ENCODE results near the gene HNRNPM.

HNRNPM gene

DNA sequence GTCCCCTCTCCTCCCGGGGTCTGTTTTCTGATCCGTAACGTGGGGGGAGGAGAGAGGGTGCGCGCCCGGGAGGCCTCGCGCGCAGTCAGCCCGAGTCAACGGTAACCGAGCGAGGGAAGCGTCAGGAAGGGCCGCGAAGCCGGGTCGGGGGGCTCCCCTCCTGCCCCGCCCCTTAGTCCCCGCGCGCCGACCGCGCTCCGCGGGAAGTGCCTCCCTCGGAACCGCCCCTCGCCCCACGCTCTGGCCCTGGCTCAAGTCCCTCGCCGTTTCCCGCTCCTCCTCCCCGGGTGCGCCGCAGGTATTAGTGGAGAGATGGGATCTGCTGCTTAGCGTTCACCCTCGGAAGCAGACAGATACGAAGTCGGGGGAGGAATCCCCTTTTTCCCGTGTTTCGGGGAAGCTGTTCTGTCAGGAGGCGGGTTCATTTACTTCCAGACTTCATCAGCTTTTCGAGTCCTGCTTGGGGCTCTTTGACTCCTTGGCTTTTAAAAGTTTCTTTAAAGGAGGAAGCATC, 770 bp downstream of the HNRNPM start:
- Histone ChIP-seq H2AFZ (ENCODE audit: low read length) (no peak overlapping the region), H3K9me3 (ENCODE audit: insufficient read depth, low read depth, low read length) (no peaks in the 10 kb centered on the region), H3K27me3 (ENCODE audit: insufficient read depth, low read length, poor library complexity, severe bottlenecking) (peaks cover 10% of the 10 kb centered on the region), H3K4me1 (ENCODE audit: insufficient read depth, low read length, poor library complexity, severe bottlenecking) (peaks cover 30% of the 10 kb centered on the region), H4K20me1 (ENCODE audit: insufficient read depth, low read length, poor library complexity, severe bottlenecking) (peaks cover 51% of the 10 kb centered on the region), H3K4me2 (ENCODE audit: low read depth, low read length, poor library complexity, severe bottlenecking) (peak overlapping the region; percentile 99), H3K9ac (ENCODE audit: low read depth, low read length, poor library complexity, severe bottlenecking) (peak overlapping the region; percentile 99), H3K79me2 (ENCODE audit: insufficient read depth, low read length) (peaks cover 58% of the 10 kb centered on the region), H3K9me2 (replicated peaks; ENCODE audit: low read depth, low read length) (no peaks in the 10 kb centered on the region), H3F3A (ENCODE audit: low read depth) (no peaks in the 10 kb centered on the region), H3K36me3 (ENCODE audit: insufficient read depth, low read length) (peaks cover 12% of the 10 kb centered on the region; the same call in 1 of the 2 replicates), H3K4me3 (ENCODE audit: low read length, poor library complexity, severe bottlenecking) (peak overlapping the region; percentile 95)
- TF ChIP-seq EZH2phosphoT487 (IDR thresholded peaks at IDR 0.05; ENCODE audit: borderline replicate concordance) = no peak
- TF ChIP-seq, protein P1, sequence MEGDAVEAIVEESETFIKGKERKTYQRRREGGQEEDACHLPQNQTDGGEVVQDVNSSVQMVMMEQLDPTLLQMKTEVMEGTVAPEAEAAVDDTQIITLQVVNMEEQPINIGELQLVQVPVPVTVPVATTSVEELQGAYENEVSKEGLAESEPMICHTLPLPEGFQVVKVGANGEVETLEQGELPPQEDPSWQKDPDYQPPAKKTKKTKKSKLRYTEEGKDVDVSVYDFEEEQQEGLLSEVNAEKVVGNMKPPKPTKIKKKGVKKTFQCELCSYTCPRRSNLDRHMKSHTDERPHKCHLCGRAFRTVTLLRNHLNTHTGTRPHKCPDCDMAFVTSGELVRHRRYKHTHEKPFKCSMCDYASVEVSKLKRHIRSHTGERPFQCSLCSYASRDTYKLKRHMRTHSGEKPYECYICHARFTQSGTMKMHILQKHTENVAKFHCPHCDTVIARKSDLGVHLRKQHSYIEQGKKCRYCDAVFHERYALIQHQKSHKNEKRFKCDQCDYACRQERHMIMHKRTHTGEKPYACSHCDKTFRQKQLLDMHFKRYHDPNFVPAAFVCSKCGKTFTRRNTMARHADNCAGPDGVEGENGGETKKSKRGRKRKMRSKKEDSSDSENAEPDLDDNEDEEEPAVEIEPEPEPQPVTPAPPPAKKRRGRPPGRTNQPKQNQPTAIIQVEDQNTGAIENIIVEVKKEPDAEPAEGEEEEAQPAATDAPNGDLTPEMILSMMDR (conservative IDR thresholded peaks at IDR 0.05; ENCODE audit: low read length) = no peak

DNA sequence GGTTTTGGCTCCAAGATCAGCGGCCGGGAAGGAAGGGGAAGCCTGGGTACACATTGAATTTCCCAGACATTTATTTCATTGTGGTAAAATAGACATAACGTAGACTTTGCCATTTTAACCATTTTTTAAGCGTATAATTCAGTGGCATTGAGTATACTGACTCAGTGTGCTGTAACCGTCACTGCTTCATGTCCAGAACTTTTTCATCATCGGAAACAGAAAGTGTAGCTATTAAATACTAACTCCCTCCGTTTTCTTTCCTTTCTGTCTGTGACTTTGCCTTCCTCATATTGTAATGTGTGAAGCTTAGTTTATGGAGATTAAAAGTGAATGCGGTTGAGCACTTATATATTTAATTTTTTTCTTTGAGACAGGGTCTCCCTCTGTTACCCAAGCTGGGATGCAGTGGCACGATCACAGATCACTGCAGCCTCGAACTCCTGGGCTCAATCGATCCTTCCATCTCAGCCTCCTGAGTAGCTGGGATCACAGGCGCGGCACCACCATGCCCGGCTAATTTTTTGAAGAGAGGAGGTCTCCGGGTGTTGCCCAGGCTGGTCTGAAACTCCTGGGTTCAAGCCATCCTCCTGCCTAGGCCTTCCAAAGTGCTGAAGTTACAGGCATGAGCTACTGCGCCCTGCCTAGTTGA, 1.4 kb downstream of the HNRNPM start:
- H3K79me2 ChIP-seq (ENCODE audit: insufficient read depth, low read length) = peaks cover 64% of the 10 kb centered on the region
- no peaks in the 10 kb centered on the region for H3F3A ChIP-seq (ENCODE audit: low read depth)
- no peaks in the 10 kb centered on the region for H3K9me2 ChIP-seq (replicated peaks; ENCODE audit: low read depth, low read length)
- peaks cover 10% of the 10 kb centered on the region for H3K27me3 ChIP-seq (ENCODE audit: insufficient read depth, low read length, poor library complexity, severe bottlenecking)
- no peaks in the 10 kb centered on the region for H3K9me3 ChIP-seq (ENCODE audit: insufficient read depth, low read depth, low read length)
- H3K4me3 ChIP-seq (ENCODE audit: low read length, poor library complexity, severe bottlenecking) = peak overlapping the region; percentile 95
- TF ChIP-seq EZH2phosphoT487 (IDR thresholded peaks at IDR 0.05; ENCODE audit: borderline replicate concordance) = no peak
- TF ChIP-seq, protein P1 (conservative IDR thresholded peaks at IDR 0.05; ENCODE audit: low read length) = no peak
- no peak overlapping the region for H2AFZ ChIP-seq (ENCODE audit: low read length)
- peak overlapping the region; percentile 99 for H3K4me2 ChIP-seq (ENCODE audit: low read depth, low read length, poor library complexity, severe bottlenecking)
- H3K9ac ChIP-seq (ENCODE audit: low read depth, low read length, poor library complexity, severe bottlenecking) = peak overlapping the region; percentile 99
- peaks cover 54% of the 10 kb centered on the region for H4K20me1 ChIP-seq (ENCODE audit: insufficient read depth, low read length, poor library complexity, severe bottlenecking)
- peaks cover 34% of the 10 kb centered on the region for H3K4me1 ChIP-seq (ENCODE audit: insufficient read depth, low read length, poor library complexity, severe bottlenecking)
- H3K36me3 ChIP-seq (ENCODE audit: insufficient read depth, low read length) = peaks cover 12% of the 10 kb centered on the region; the same call in 1 of the 2 replicates

DNA sequence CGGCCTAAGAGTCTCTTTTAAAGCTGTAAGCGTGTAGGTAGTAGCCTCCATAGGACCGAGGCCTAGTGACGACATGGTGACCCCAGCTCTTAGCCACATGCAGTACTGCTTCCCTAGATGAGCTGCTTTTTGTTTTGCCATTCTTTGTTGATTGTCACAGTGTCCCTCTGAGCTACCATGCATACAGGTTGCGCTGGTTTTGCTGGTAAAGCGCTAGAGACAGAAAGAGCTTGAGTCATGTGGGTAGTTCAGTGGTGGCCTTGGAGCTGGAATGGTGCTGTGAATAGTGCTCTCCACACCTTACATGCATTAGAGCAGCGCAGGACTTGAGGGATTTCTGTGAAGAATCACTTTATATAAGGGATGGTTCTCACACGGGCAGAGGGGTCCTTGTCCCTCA, 5.1 kb downstream of the HNRNPM start:
- Histone ChIP-seq H3K4me3 (ENCODE audit: low read length, poor library complexity, severe bottlenecking) (peak overlapping the region; percentile 95), H2AFZ (ENCODE audit: low read length) (no peak overlapping the region), H3K27me3 (ENCODE audit: insufficient read depth, low read length, poor library complexity, severe bottlenecking) (peaks cover 10% of the 10 kb centered on the region), H3K36me3 (ENCODE audit: insufficient read depth, low read length) (peaks cover 43% of the 10 kb centered on the region), H3K9me2 (replicated peaks; ENCODE audit: low read depth, low read length) (no peaks in the 10 kb centered on the region), H3K9ac (ENCODE audit: low read depth, low read length, poor library complexity, severe bottlenecking) (peak overlapping the region; percentile 63), H3K4me2 (ENCODE audit: low read depth, low read length, poor library complexity, severe bottlenecking) (peak overlapping the region; percentile 99), H3K4me1 (ENCODE audit: insufficient read depth, low read length, poor library complexity, severe bottlenecking) (peaks cover 51% of the 10 kb centered on the region), H3F3A (ENCODE audit: low read depth) (no peaks in the 10 kb centered on the region), H4K20me1 (ENCODE audit: insufficient read depth, low read length, poor library complexity, severe bottlenecking) (peaks cover 91% of the 10 kb centered on the region), H3K79me2 (ENCODE audit: insufficient read depth, low read length) (peaks cover 100% of the 10 kb centered on the region), H3K9me3 (ENCODE audit: insufficient read depth, low read depth, low read length) (no peaks in the 10 kb centered on the region)
- TF ChIP-seq, protein P1 (conservative IDR thresholded peaks at IDR 0.05; ENCODE audit: low read length) = no peak
- TF ChIP-seq EZH2phosphoT487 (IDR thresholded peaks at IDR 0.05; ENCODE audit: borderline replicate concordance) = no peak
